Adrenal gland (tissue), 5 donors: ENCODE measurements around the gene PRKD1.

Experiments
- CTCF ChIP-seq, 6 experiments: fragments of 450-650 bp in 4 of 6; fragments of 200-600 bp in 2 of 6; sonication (generic) in 1 of 6; IDR thresholded peaks; 1 replicate in 5 of 6; 2 replicates in 1 of 6; pipeline versions ENCODE4 v1.5.1 to v1.8.0; 2016 to 2021; ENCODE audit warnings: antibody characterized with exemption in 6 of 6, mild to moderate bottlenecking in 2 of 6, moderate library complexity in 1 of 6
- POLR2A ChIP-seq, 2 donors: fragments of 450-650 bp; IDR thresholded peaks; one replicate each; pipeline ENCODE4 v1.6.1; 2017; ENCODE audit warnings: antibody characterized with exemption in 2 of 2, mild to moderate bottlenecking in 2 of 2, moderate library complexity in 1 of 2
- donor health status: DM: no; HTN: no; CAD: no.

- TF ChIP-seq CTCF (IDR thresholded peaks at IDR 0.05) = no peak
- no peak for TF ChIP-seq POLR2A (IDR thresholded peaks at IDR 0.05)
Measured at GRCh38 chr14:29773990-29774389, 153.7 kb downstream of the PRKD1 start.
